A549 (cell line): ENCODE data around the gene MCTP2.

Experiments used
- CBX2 ChIP-seq: fragments of 200-600 bp; sonication (generic); IDR thresholded peaks from 2 replicates; pipeline ENCODE4 v1.6.1; 2016; ENCODE audit warnings: low read depth, mild to moderate bottlenecking, borderline replicate concordance
- CHD2 ChIP-seq: fragments of 150-350 bp; IDR thresholded peaks from 2 replicates; pipeline ENCODE4 v1.6.1; 2014; ENCODE audit warnings: low read length; ENCODE audit not compliant: partially characterized antibody
- E2F6 ChIP-seq: IDR thresholded peaks from 2 replicates; pipeline ENCODE4 v1.6.1; 2012; ENCODE audit warnings: low read depth, borderline replicate concordance
- KDM1A ChIP-seq: fragments of 200-600 bp; sonication (generic); IDR thresholded peaks from 2 replicates; pipeline ENCODE4 v1.6.1; 2016; ENCODE audit warnings: low read depth, mild to moderate bottlenecking
- NPAS2 ChIP-seq: fragments of 250-450 bp; sonication (Bioruptor Pico); IDR thresholded peaks from 2 replicates; pipeline ENCODE4 v1.8.0; 2022; ENCODE audit warnings: mild to moderate bottlenecking, moderate library complexity, borderline replicate concordance
- POLR2A ChIP-seq: IDR thresholded peaks from 2 replicates; pipeline ENCODE4 v1.6.1; 2012; ENCODE audit warnings: mild to moderate bottlenecking, low read length
- RAD21 ChIP-seq, 2 experiments: fragments of >200 bp in 1 of 2; sonication (Bioruptor Twin) in 1 of 2; formaldehyde crosslinking in 1 of 2; IDR thresholded peaks in 1 of 2; conservative IDR thresholded peaks in 1 of 2; 2 replicates in 1 of 2; 3 replicates in 1 of 2; pipeline ENCODE4 v1.6.1; 2012 to 2018; ENCODE audit warnings: inconsistent platforms in 1 of 2
- RFX5 ChIP-seq: fragments of 450-650 bp; IDR thresholded peaks from 2 replicates; pipeline ENCODE4 v1.7.1; 2014; ENCODE audit warnings: antibody characterized with exemption, mild to moderate bottlenecking, moderate library complexity
- SREBF2 ChIP-seq: fragments of 450-650 bp; IDR thresholded peaks from 2 replicates; pipeline ENCODE4 v1.6.1; 2014; ENCODE audit warnings: mild to moderate bottlenecking, moderate library complexity
- USF2 ChIP-seq: fragments of 450-650 bp; IDR thresholded peaks from 2 replicates; pipeline ENCODE4 v1.6.1; 2014; ENCODE audit warnings: antibody characterized with exemption
- TF ChIP-seq, protein P1 (sequence below): IDR thresholded peaks from 2 replicates; pipeline ENCODE4 v1.6.1; 2012
- TF ChIP-seq, protein P2 (sequence below): fragments of >200 bp; sonication (Bioruptor Twin); formaldehyde crosslinking; IDR thresholded peaks from 3 replicates; pipeline ENCODE4 v1.5.1; 2016
- TF ChIP-seq, protein P3 (sequence below): fragments of 200-600 bp; sonication (generic); IDR thresholded peaks from 2 replicates; pipeline ENCODE4 v1.6.1; 2016; ENCODE audit warnings: antibody characterized with exemption, mild to moderate bottlenecking, moderate library complexity

- TF ChIP-seq CHD2 (no peak), POLR2A (no peak), KDM1A (no peak), SREBF2 (no peak), CBX2 (no peak), RFX5 (no peak), E2F6 (no peak), RAD21 (conservative IDR thresholded peaks at IDR 0.05 in 1 of 2, IDR thresholded peaks at IDR 0.05 in 1 of 2) (no peak), USF2 (no peak), NPAS2 (CRISPR knock-in tag) (no peak)
- TF ChIP-seq, protein P1, sequence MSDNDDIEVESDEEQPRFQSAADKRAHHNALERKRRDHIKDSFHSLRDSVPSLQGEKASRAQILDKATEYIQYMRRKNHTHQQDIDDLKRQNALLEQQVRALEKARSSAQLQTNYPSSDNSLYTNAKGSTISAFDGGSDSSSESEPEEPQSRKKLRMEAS, result no peak
- TF ChIP-seq, protein P2, sequence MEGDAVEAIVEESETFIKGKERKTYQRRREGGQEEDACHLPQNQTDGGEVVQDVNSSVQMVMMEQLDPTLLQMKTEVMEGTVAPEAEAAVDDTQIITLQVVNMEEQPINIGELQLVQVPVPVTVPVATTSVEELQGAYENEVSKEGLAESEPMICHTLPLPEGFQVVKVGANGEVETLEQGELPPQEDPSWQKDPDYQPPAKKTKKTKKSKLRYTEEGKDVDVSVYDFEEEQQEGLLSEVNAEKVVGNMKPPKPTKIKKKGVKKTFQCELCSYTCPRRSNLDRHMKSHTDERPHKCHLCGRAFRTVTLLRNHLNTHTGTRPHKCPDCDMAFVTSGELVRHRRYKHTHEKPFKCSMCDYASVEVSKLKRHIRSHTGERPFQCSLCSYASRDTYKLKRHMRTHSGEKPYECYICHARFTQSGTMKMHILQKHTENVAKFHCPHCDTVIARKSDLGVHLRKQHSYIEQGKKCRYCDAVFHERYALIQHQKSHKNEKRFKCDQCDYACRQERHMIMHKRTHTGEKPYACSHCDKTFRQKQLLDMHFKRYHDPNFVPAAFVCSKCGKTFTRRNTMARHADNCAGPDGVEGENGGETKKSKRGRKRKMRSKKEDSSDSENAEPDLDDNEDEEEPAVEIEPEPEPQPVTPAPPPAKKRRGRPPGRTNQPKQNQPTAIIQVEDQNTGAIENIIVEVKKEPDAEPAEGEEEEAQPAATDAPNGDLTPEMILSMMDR, result no peak
- TF ChIP-seq, protein P3, sequence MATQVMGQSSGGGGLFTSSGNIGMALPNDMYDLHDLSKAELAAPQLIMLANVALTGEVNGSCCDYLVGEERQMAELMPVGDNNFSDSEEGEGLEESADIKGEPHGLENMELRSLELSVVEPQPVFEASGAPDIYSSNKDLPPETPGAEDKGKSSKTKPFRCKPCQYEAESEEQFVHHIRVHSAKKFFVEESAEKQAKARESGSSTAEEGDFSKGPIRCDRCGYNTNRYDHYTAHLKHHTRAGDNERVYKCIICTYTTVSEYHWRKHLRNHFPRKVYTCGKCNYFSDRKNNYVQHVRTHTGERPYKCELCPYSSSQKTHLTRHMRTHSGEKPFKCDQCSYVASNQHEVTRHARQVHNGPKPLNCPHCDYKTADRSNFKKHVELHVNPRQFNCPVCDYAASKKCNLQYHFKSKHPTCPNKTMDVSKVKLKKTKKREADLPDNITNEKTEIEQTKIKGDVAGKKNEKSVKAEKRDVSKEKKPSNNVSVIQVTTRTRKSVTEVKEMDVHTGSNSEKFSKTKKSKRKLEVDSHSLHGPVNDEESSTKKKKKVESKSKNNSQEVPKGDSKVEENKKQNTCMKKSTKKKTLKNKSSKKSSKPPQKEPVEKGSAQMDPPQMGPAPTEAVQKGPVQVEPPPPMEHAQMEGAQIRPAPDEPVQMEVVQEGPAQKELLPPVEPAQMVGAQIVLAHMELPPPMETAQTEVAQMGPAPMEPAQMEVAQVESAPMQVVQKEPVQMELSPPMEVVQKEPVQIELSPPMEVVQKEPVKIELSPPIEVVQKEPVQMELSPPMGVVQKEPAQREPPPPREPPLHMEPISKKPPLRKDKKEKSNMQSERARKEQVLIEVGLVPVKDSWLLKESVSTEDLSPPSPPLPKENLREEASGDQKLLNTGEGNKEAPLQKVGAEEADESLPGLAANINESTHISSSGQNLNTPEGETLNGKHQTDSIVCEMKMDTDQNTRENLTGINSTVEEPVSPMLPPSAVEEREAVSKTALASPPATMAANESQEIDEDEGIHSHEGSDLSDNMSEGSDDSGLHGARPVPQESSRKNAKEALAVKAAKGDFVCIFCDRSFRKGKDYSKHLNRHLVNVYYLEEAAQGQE, result no peak
Measured at GRCh38 chr15:94256511-94256910, 25.1 kb downstream of the MCTP2 start.
